Prostate gland (tissue), 2 donors: Measurements from ENCODE around the gene CNDP1.

Experiments used
- POLR2A ChIP-seq: fragments of 450-650 bp; IDR thresholded peaks from one replicate; pipeline ENCODE4 v1.6.1; 2016; ENCODE audit warnings: antibody characterized with exemption, mild to moderate bottlenecking
- POLR2AphosphoS5 ChIP-seq: sonication (generic); formaldehyde crosslinking; IDR thresholded peaks from one replicate; pipeline ENCODE4 v1.6.1; 2017; ENCODE audit warnings: antibody characterized with exemption
- TF ChIP-seq, protein P1 (sequence below), 4 experiments: fragments of 200-600 bp in 2 of 4; fragments of 450-650 bp in 2 of 4; sonication (generic) in 2 of 4; IDR thresholded peaks; 1 replicate in 3 of 4; 2 replicates in 1 of 4; pipeline ENCODE4 v1.5.1; 2016 to 2019; ENCODE audit warnings: antibody characterized with exemption in 4 of 4, mild to moderate bottlenecking in 2 of 4, moderate library complexity in 2 of 4

DNA sequence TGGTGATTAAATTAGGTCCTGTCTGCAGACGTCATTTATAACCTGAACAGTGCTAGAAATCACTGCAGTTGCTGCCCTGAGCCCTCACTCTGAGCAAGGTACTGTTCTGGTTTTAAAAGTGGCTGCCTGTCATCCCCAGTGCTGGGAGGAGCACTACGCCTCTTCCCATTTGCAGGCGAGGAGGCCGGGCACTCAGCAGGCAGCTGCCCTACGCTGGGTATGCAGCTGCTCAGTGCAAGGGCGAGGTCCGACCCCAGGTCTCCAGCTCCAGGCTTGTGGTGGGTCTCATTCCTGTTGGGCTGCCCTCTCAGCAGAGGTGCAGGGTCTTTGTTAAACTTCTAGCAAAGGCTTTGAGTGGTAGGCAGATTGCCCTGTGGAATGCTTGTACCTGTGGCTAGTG, 22.5 kb upstream of the CNDP1 start:
- TF ChIP-seq, protein P1, sequence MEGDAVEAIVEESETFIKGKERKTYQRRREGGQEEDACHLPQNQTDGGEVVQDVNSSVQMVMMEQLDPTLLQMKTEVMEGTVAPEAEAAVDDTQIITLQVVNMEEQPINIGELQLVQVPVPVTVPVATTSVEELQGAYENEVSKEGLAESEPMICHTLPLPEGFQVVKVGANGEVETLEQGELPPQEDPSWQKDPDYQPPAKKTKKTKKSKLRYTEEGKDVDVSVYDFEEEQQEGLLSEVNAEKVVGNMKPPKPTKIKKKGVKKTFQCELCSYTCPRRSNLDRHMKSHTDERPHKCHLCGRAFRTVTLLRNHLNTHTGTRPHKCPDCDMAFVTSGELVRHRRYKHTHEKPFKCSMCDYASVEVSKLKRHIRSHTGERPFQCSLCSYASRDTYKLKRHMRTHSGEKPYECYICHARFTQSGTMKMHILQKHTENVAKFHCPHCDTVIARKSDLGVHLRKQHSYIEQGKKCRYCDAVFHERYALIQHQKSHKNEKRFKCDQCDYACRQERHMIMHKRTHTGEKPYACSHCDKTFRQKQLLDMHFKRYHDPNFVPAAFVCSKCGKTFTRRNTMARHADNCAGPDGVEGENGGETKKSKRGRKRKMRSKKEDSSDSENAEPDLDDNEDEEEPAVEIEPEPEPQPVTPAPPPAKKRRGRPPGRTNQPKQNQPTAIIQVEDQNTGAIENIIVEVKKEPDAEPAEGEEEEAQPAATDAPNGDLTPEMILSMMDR (IDR thresholded peaks at IDR 0.05): no peak
- TF ChIP-seq POLR2A: no peak
- TF ChIP-seq POLR2AphosphoS5: no peak
